Skin of body (tissue), 2 donors: ENCODE measurements around the gene ENTPD8. TPM values are rescaled to one million over a fixed set of nuclear protein-coding genes. Genes with fewer than 3 reads are reported as not detected.
"Not testable (repeated sequence)": the region's sequence is repeated elsewhere in the genome, so short reads cannot be mapped to it uniquely, and the experiment has no call there.

Experiments used
- DNase-seq: peaks from one replicate; lab custom pipeline; 2025; lab: John Stamatoyannopoulos, UW
- total RNA-seq: library from RNA; depleted of rRNA; stranded (reverse); fragments of >200 nt; gene quantifications from one replicate; pipeline ENCODE4 v1.2.3, GENCODE V29; 2014

ENTPD8 gene
- total RNA-seq, 1 donor from 2014 or later, result 0.10 TPM

GRCh38 chr9:137458194-137459151 lies 17.3 kb upstream of the ENTPD8 start:
- DNase-seq, result no peak

- DNase-seq, result no peak
Measured at GRCh38 chr9:137457406-137458193, 16.4 kb upstream of the ENTPD8 start.

- DNase-seq, result no peak
Measured at GRCh38 chr9:137456864-137457405, 15.8 kb upstream of the ENTPD8 start.

- no peak for DNase-seq
Measured at GRCh38 chr9:137456061-137456863, 15.1 kb upstream of the ENTPD8 start.

- DNase-seq, result no peak
Measured at GRCh38 chr9:137455359-137455991, 14.3 kb upstream of the ENTPD8 start.

GRCh38 chr9:137454597-137455358 lies 13.6 kb upstream of the ENTPD8 start:
- no peak for DNase-seq

- no peak for DNase-seq
Measured at GRCh38 chr9:137454145-137454596, 13.0 kb upstream of the ENTPD8 start.

- peak; percentile 39 for DNase-seq
Measured at GRCh38 chr9:137453643-137454081, 12.5 kb upstream of the ENTPD8 start.

GRCh38 chr9:137452761-137453642 lies 11.8 kb upstream of the ENTPD8 start:
- no peak for DNase-seq

GRCh38 chr9:137452006-137452760 lies 11.0 kb upstream of the ENTPD8 start:
- no peak for DNase-seq

GRCh38 chr9:137451264-137452005 lies 10.3 kb upstream of the ENTPD8 start:
- DNase-seq, result not testable (repeated sequence)

- DNase-seq, result not testable (repeated sequence)
Measured at GRCh38 chr9:137450539-137451222, 9.5 kb upstream of the ENTPD8 start.

- no peak for DNase-seq
Measured at GRCh38 chr9:137449931-137450538, 8.9 kb upstream of the ENTPD8 start.

- no peak for DNase-seq
Measured at GRCh38 chr9:137449081-137449844, 8.1 kb upstream of the ENTPD8 start.

GRCh38 chr9:137448602-137448962 lies 7.4 kb upstream of the ENTPD8 start:
- no peak for DNase-seq
